K562 (cell line): Measurements from ENCODE around the gene FAM78A. TPM values are rescaled to one million over a fixed set of nuclear protein-coding genes. Genes with fewer than 3 reads are reported as not detected.

Experiments used
- polyA plus RNA-seq, 8 experiments: library from polyadenylated mRNA; depleted of rRNA in 4 of 8; stranded (reverse) in 5 of 8; unstranded in 3 of 8; fragments of >200 nt; fragmentation: Nextera tagmentation in 2 of 8; fragmentation: Illumina TruSeq in 1 of 8; extraction: Ambion mirVana in 2 of 8; extraction: Trizol in 1 of 8; gene quantifications; 2 replicates each; pipeline versions ENCODE4 v1.2.1 to v1.2.3, GENCODE V29; 2011 to 2014; ENCODE audit warnings: inconsistent platforms in 1 of 8, missing spikeins in 1 of 8
- total RNA-seq, 7 experiments: library from RNA; depleted of rRNA in 6 of 7; stranded (reverse); fragments of >200 nt in 6 of 7; fragmentation: Illumina TruSeq in 2 of 7; extraction: Trizol in 2 of 7; gene quantifications; 2 replicates each; pipeline versions ENCODE4 v1.2.1 to v1.2.3, GENCODE V29; 2011 to 2021; ENCODE audit warnings: low replicate concordance in 1 of 7
- TF ChIP-seq, protein P1 (sequence below), 2 experiments: fragments of 450-650 bp; IDR thresholded peaks; 2 replicates each; pipeline ENCODE4 v1.6.1; 2016; ENCODE audit warnings: mild to moderate bottlenecking in 2 of 2, borderline replicate concordance in 1 of 2, low read depth in 1 of 2, moderate library complexity in 1 of 2

FAM78A gene
- total and polyA plus RNA-seq, 9 of the 15 experiments (the other 6 are each of a cell fraction or from before 2014, with no cell fraction given), result 0.56 to 103 (median 55.2) TPM

DNA sequence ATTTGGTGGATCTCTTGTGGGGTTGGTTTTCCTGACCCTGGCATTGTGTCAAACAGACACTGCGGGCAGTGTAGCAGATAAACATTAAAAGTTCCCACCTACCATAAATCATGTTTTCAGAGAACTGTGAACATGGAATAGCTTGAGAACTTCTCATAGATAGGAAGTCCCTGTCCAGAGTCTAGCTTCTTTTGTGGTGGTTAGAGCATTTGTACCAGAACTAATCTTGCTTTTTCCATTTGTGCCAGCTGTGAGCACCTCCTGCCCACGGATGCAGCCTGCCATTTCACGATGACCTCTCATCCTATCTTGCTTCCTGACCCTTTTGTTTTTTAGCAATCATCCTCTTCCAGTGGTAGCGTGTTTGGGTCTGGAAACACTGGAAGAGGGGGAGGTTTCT, 61.4 kb downstream of the FAM78A start (continued):
- TF ChIP-seq, protein P1, sequence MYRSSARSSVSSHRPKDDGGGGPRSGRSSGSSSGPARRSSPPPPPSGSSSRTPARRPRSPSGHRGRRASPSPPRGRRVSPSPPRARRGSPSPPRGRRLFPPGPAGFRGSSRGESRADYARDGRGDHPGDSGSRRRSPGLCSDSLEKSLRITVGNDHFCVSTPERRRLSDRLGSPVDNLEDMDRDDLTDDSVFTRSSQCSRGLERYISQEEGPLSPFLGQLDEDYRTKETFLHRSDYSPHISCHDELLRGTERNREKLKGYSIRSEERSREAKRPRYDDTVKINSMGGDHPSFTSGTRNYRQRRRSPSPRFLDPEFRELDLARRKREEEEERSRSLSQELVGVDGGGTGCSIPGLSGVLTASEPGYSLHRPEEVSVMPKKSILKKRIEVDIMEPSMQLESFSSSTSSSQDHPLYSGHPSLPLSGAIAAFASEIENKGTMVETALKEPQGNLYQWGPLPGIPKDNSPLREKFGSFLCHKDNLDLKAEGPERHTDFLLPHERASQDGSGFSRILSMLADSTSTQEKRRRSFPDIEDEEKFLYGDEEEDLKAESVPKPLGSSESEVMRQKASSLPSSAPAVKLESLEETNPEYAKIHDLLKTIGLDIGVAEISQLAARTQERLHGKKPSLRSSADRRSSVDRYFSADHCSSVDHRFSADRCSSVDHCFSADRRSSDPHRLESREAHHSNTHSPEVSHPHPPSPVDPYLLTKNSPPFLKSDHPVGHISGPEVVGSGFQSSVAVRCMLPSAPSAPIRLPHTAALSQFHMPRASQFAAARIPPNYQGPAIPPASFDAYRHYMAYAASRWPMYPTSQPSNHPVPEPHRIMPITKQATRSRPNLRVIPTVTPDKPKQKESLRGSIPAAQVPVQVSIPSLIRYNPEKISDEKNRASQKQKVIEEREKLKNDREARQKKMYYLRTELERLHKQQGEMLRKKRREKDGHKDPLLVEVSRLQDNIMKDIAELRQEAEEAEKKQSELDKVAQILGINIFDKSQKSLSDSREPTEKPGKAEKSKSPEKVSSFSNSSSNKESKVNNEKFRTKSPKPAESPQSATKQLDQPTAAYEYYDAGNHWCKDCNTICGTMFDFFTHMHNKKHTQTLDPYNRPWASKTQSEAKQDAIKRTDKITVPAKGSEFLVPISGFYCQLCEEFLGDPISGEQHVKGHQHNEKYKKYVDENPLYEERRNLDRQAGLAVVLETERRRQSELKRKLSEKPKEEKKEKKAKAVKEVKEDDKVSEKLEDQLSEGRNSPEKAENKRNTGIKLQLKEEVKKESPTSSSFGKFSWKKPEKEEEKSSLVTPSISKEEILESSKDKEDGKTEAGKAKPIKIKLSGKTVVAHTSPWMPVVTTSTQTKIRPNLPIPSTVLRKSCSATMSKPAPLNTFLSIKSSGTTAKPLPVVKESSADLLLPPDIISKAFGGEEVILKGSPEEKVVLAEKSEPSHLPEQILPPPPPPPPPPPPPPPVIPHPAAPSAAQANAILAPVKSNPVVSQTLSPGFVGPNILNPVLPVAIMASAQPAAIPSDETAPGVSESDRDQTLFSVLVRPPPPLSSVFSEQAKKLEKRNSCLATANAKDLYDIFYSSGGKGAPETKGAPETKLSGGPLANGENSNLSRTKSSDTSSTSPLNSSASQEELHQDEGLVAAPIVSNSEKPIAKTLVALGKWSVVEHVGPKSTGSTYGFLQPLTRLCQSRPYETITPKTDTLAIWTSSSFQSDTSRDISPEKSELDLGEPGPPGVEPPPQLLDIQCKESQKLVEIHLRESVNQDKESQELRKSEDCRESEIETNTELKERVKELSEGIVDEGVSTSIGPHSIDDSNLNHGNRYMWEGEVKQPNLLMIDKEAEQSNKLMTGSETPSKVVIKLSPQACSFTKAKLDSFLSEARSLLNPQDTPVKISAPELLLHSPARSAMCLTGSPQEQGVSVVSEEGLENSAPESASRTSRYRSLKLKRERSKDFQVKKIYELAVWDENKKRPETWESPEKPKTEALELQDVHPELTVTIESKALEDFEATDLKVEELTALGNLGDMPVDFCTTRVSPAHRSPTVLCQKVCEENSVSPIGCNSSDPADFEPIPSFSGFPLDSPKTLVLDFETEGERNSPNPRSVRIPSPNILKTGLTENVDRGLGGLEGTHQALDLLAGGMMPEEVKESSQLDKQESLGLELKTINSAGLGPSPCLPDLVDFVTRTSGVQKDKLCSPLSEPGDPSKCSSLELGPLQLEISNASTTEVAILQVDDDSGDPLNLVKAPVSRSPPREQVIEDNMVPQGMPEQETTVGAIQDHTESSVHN (IDR thresholded peaks at IDR 0.05; ENCODE audit: borderline replicate concordance in 1 of 2, low read depth in 1 of 2), result no peak
